GDM1 (cell line): Measurements from ENCODE around the gene MEGF11.
A peak's percentile ranks its signal among the peaks of the same experiment; 100 is the strongest.
"Not testable (repeated sequence)": the region's sequence is repeated elsewhere in the genome, so short reads cannot be mapped to it uniquely, and the experiment has no call there.

Source experiments
- DNase-seq: peaks from one replicate; lab custom pipeline; 2025; lab: John Stamatoyannopoulos, UW

Gene MEGF11

DNA sequence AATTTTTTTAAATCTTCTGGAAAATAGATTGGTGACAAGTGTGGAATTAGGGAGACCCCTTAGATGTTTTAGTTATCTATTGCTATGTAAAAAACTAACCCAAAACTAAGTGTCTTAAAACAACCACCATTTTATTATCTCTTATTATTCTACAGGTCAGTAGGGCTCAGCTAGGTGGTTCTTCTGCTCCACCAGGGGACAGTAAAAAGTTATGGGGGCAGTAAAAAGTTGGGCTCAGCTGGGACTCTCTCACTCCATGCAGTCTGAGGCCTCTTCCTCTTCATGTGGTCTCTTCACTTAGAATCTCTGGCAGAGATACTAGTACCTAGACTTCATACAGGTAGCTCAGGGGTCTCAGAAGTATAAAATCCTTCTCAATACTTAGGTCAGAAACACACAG is 21.8 kb upstream of the MEGF11 start:
- DNase-seq: no peak

DNA sequence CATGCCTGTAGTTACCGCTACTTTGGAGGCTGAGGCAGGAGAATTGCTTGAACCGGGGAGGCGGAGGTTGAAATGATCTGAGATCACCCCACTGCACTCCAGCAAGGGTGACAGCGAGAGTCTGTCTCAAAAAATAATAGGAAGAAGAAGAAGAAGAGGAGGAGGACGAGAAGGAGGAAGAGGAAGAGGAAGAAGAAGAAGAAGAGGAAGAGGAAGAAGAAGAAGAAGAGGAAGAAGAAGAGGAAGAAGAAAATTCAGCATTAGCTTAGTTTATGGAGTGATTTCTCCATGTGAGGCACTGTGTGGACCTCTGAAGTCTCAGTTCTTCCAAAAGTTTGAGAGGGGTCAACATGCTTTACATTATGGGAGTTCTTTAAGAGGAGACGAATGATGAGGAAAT is 17.4 kb upstream of the MEGF11 start:
- no peak for DNase-seq

DNA sequence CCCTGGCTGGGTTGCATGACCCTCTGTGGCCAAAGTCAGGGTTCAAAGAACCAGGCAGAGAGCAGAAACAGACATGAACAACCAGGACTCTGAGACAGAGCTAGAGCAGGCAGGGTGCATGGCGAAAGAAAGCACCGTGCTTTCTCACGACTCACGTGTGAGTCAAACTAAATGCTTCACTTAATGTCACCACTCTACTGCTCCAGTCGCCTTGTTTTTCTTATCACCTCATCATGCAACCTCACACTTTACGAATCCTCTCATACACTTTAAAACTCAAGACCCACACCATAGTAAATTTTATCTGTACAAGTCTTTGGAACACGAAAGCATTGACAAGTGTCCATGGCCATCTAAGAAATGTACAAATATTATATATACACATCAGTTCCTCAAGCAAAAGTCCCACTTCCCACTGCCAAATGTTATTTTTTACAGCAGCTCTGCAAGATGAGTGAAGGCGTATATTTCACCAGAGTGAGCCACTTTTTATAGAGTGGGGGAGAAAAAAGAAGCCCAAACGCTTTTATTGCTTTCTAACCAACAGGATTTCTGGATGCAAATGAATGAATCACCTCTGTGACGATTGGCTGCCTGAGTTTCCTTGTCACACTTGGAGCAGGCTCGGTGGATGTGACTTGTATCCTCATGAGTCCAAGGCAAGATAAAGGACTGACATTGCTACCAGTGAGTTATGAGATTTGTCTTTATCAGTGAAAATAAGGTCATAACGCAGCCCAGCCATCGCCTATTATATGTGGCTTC is 16.0 kb upstream of the MEGF11 start:
- peak; percentile 75 for DNase-seq

DNA sequence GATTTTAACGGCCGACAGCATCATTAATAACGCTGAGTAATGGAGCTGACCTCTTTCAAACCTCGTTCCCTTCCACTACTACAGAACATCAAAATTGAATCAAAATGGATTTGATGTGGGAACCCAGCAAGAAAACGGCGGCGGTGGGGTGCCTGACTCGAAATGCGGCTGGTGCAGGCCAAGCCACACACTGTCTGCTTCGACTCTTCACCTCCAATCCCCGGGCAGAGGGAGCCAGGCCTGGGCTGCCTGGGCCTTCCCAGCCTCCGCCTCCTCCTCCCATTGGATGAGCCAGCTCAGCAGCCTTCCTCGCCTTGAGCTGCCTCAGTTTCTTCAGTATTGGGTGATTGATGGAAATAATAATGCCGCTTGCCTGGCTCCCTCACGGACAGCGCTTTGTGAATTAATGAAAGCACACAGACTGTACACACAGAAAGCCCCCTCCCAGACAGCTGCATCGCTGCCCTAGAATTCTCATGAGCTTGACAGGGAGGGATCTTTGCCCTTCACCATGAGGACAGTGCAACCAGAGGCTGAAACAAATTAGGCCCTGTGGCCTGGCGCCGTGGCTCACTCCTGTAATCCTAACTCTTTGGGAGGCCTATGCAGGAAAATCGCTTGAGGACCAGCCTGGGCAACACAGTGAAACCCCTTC is 11.4 kb upstream of the MEGF11 start:
- no peak for DNase-seq

GRCh38 chr15:66262837-66263236 is 9.3 kb upstream of the MEGF11 start:
- not testable (repeated sequence) for DNase-seq

DNA sequence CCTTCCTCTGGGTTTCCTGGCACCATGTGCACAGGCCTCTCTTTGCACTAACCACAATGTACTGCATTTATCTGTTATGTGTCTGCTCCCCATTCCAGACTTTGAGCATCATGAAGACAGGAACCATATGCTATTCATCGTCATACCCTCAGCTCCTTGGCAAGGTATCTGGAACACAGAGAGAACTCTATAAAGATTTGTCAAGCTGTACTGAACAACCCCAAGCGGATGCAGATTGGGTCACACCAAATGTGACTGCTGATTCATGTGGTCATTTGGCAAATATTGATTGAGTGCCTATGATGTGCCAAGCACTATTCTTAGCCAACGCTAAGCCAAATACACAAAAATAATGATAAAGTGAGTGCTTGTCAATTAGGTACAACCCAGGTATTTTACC is 7.5 kb upstream of the MEGF11 start:
- DNase-seq: no peak

DNA sequence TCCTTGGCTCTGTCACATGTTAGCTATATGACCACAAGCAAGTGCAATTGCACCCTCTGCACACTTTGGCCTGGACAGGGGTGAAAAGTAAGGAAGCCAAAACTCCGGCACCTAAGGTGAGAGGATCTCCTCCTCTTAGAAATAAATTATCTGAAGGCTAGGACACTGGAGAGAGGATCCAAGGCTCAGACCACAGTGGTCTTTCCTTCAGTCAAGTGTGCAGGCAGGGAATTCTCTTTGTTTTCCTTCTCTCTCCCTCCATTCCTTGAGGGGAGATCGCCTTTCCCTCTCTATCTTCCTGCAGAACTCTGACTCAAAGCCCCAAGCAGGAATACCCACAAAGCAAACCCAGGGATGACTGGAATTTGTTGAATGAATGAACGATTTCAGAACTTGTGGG is 3.1 kb upstream of the MEGF11 start:
- no peak for DNase-seq

GRCh38 chr15:66254951-66255676 is 1.6 kb upstream of the MEGF11 start:
- DNase-seq: no peak

DNA sequence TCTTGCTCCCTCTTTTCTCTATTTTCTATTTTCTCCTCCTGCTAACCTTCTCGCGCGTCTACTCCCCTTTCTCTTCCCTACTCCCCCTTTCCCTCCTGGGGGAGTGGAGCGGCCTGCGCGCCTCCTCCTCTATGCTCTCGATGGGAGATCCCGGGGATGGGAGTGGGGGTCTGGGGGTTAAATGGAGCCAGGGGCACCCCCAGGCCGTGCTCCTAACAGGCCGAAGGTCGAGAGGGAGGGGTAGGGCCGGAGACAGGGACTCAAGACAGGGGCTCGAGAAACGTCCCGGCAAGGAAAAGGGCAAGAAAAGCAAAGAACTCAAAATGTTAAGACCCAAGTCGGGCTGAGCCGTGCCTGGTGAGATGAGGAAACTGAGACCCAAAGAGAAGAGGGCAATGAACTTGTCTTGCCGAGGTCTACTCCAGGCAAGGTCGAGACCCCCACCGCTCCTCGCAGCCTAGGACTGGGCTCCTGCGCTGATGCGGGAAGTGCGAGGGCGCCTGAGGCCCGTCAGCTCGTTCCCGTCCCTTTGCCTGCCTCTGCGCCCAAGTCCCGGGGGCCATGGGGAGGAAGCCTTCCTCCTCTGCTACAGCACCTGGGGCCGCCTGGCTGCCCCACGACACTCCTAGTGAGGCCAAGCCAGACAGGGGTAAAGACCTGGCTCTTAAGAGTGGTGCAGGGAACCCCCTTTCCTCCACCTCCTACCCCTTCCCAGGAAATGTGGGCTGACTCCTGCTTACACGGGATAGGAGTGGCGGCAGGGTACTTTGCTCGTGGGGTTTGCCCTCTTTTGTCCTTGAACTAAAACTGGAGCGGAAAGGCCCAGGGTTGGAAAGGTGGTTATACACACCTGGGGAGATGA is 770 bp upstream of the MEGF11 start:
- no peak for DNase-seq

GRCh38 chr15:66252685-66253417 is 699 bp downstream of the MEGF11 start:
- DNase-seq: no peak

GRCh38 chr15:66251790-66252684 is 1.5 kb downstream of the MEGF11 start:
- peak; percentile 21 for DNase-seq

GRCh38 chr15:66251065-66251789 is 2.3 kb downstream of the MEGF11 start:
- no peak for DNase-seq

- DNase-seq: no peak
Measured at GRCh38 chr15:66249605-66250174, 3.9 kb downstream of the MEGF11 start.

DNA sequence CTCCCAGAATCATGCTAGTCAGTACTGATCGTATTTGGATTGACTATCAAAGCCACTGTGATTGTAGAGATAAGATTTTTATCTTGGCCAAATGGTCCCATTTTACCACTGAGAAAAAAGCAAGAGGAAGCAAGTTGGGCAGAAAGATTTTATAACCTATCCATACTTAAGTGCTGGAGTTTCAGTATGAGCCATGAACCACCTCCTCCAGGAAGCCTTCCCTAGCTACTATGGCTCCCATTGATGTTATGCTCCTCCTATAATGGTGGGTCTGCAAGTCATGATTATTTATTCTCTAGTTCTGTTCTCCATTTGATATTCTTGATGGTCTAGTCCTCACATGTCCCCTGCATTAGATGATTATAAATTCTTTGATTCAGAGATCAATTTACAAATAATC is 6.6 kb downstream of the MEGF11 start:
- DNase-seq: no peak

GRCh38 chr15:66245832-66246231 is 7.7 kb downstream of the MEGF11 start:
- DNase-seq: not testable (repeated sequence)

- no peak for DNase-seq
Measured at GRCh38 chr15:66241908-66242285, 11.7 kb downstream of the MEGF11 start.

DNA sequence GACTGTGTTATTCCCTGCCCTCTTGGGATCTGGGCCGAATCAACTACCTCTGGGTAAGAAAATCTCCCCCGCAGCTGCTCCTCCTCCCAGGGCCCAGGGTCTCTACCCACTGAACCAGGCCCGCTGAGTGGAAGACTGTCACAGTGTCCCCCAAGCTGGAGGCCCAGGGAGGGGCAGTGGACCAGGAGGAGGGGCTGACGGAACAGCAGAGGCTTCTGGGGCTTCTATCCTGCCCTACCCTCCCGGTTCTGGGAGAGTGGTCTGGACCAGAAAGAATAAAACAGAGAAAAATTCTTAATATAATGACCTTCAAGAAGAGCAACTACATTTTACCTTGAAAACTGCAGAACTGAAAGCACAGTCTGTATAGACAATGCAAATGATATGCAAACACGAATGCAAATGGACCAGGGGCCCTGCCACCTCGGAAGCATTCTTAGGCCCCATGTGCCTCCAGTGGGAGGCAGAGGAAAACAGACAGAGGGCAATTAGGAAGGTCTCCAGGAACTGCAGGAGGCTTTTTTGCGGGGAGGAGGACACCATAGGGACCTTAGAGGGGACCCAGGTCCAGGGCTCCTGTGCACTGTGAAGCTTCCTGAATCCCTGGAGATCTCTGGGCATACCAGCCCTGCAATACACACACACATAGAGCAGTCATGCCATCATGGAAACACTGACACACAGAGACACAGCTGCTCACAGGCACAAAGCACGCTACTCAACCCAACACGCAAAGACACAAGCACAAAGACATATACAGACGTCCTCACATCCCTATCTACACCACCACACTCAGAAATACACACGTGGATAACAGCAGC is 12.3 kb downstream of the MEGF11 start:
- no peak for DNase-seq

DNA sequence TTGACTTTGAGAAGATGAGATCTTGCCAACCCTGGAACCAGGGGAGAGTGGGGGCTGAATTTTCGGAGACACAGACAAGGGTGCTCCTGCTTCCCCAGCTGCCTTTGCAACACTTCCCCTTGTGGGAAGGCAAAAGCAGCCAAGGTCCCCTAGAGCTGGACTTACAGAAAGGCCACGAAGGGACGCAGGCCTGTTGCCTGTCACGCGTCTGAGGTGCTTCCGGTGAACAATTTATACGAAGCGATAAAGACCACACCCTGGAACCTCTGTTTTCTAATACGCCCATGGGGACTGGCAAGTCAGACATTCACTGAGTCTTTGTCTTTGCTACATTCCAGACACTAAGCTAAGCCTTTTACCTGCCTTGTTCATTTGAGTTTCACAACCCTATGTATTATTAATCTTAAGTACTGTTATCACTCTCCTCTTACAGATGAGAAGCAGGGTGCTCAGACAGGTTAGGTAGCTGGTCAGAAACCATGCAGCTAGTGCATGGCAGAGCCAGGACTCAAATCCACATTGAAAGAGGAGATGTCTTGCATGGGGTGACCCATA is 13.2 kb downstream of the MEGF11 start:
- no peak for DNase-seq
